Vagina (tissue), 2 donors: Measurements from ENCODE around the gene PPP2R2C. TPM values are rescaled to one million over a fixed set of nuclear protein-coding genes. Genes with fewer than 3 reads are reported as not detected.

Experiments
- DNase-seq, 2 donors: peaks; one replicate each; pipeline ENCODE4 v3.0.0-alpha.2; 2017; ENCODE audit errors: extremely low spot score in 2 of 2
- H3K27ac ChIP-seq: fragments of 200-600 bp; sonication (generic); one replicate; pipeline ENCODE4 v1.5.1; 2019
- H3K27me3 ChIP-seq: fragments of 200-600 bp; sonication (generic); one replicate; pipeline ENCODE4 v1.5.1; 2019
- H3K36me3 ChIP-seq, 2 donors: fragments of 200-600 bp; sonication (generic); one replicate each; pipeline ENCODE4 v1.5.1; 2017 to 2019
- H3K4me1 ChIP-seq: fragments of 200-600 bp; sonication (generic); one replicate; pipeline ENCODE4 v1.5.1; 2019
- H3K4me3 ChIP-seq, 2 donors: fragments of 200-600 bp; sonication (generic); 1 replicate in 1 of 2; 2 replicates in 1 of 2; pipeline ENCODE4 v1.5.1; 2016 to 2019
- H3K9me3 ChIP-seq: fragments of 200-600 bp; sonication (generic); one replicate; pipeline ENCODE4 v1.5.1; 2019
- CTCF ChIP-seq, 3 experiments: fragments of 450-650 bp in 2 of 3; fragments of 200-600 bp in 1 of 3; sonication (generic) in 1 of 3; IDR thresholded peaks; one replicate each; pipeline ENCODE4 v1.5.1; 2017 to 2019; ENCODE audit warnings: antibody characterized with exemption in 3 of 3, mild to moderate bottlenecking in 2 of 3, moderate library complexity in 2 of 3
- POLR2A ChIP-seq, 2 donors: fragments of 450-650 bp; IDR thresholded peaks; one replicate each; pipeline ENCODE4 v1.6.1; 2017; ENCODE audit warnings: antibody characterized with exemption in 2 of 2, mild to moderate bottlenecking in 2 of 2, moderate library complexity in 2 of 2
- POLR2AphosphoS5 ChIP-seq, 2 donors: sonication (generic); formaldehyde crosslinking; IDR thresholded peaks; one replicate each; pipeline ENCODE4 v1.9.0; 2017; ENCODE audit warnings: antibody characterized with exemption in 2 of 2, mild to moderate bottlenecking in 2 of 2, low read depth in 1 of 2; ENCODE audit not compliant: insufficient read depth in 1 of 2
- intact Hi-C: fragments of 100-400 bp; cut with DNase I; formaldehyde crosslinking; loops from one replicate; pipeline ENCODE4 v1.15.1; 2023
- total RNA-seq: library from RNA; depleted of rRNA; stranded (reverse); fragments of >200 nt; gene quantifications from one replicate; pipeline ENCODE4 v1.2.3, GENCODE V29; 2016

PPP2R2C gene
- total RNA-seq, 1 donor from 2014 or later = 17.2 TPM

- Histone ChIP-seq H3K27ac (no peak overlapping the region), H3K36me3 (no peaks in the 10 kb centered on the region), H3K27me3 (no peaks in the 10 kb centered on the region), H3K4me3 (no peak overlapping the region), H3K9me3 (no peaks in the 10 kb centered on the region), H3K4me1 (no peaks in the 10 kb centered on the region)
- TF ChIP-seq POLR2A (IDR thresholded peaks at IDR 0.05) (no peak), CTCF (IDR thresholded peaks at IDR 0.05) (no peak), POLR2AphosphoS5 (IDR thresholded peaks at IDR 0.05; ENCODE audit: insufficient read depth in 1 of 2, low read depth in 1 of 2) (no peak)
- intact Hi-C loops = no loop called here
- no peak for DNase-seq
Observed at GRCh38 chr4:6458528-6458927, 13.9 kb downstream of the PPP2R2C start.

GRCh38 chr4:6456450-6456849 lies 16.0 kb downstream of the PPP2R2C start:
- TF ChIP-seq POLR2AphosphoS5 (IDR thresholded peaks at IDR 0.05; ENCODE audit: insufficient read depth in 1 of 2, low read depth in 1 of 2) (no peak), POLR2A (IDR thresholded peaks at IDR 0.05) (no peak), CTCF (IDR thresholded peaks at IDR 0.05) (no peak)
- Histone ChIP-seq H3K36me3 (no peaks in the 10 kb centered on the region), H3K27me3 (no peaks in the 10 kb centered on the region), H3K9me3 (no peaks in the 10 kb centered on the region), H3K4me1 (no peaks in the 10 kb centered on the region), H3K4me3 (no peak overlapping the region), H3K27ac (no peak overlapping the region)
- DNase-seq = no peak
- intact Hi-C loops = no loop called here

- H3K9me3 ChIP-seq = no peaks in the 10 kb centered on the region
- DNase-seq = no peak
- intact Hi-C loops = no loop called here
- H3K4me3 ChIP-seq = no peak overlapping the region
- no peaks in the 10 kb centered on the region for H3K36me3 ChIP-seq
- no peak overlapping the region for H3K27ac ChIP-seq
- TF ChIP-seq CTCF (IDR thresholded peaks at IDR 0.05) (no peak), POLR2A (IDR thresholded peaks at IDR 0.05) (no peak), POLR2AphosphoS5 (IDR thresholded peaks at IDR 0.05; ENCODE audit: insufficient read depth in 1 of 2, low read depth in 1 of 2) (no peak)
- no peaks in the 10 kb centered on the region for H3K27me3 ChIP-seq
- H3K4me1 ChIP-seq = no peaks in the 10 kb centered on the region
Observed at GRCh38 chr4:6454112-6454910, 18.1 kb downstream of the PPP2R2C start.

- DNase-seq = no peak
- Histone ChIP-seq H3K9me3 (no peaks in the 10 kb centered on the region), H3K4me1 (peaks cover 4% of the 10 kb centered on the region), H3K27me3 (no peaks in the 10 kb centered on the region), H3K36me3 (no peaks in the 10 kb centered on the region), H3K4me3 (no peak overlapping the region), H3K27ac (no peak overlapping the region)
- TF ChIP-seq POLR2AphosphoS5 (IDR thresholded peaks at IDR 0.05; ENCODE audit: insufficient read depth in 1 of 2, low read depth in 1 of 2) (no peak), POLR2A (IDR thresholded peaks at IDR 0.05) (no peak), CTCF (IDR thresholded peaks at IDR 0.05) (no peak)
- intact Hi-C loops = no loop called here
Observed at GRCh38 chr4:6453688-6453990, 18.8 kb downstream of the PPP2R2C start.

- TF ChIP-seq CTCF (IDR thresholded peaks at IDR 0.05) (no peak), POLR2AphosphoS5 (IDR thresholded peaks at IDR 0.05; ENCODE audit: insufficient read depth in 1 of 2, low read depth in 1 of 2) (no peak), POLR2A (IDR thresholded peaks at IDR 0.05) (no peak)
- Histone ChIP-seq H3K4me3 (no peak overlapping the region), H3K4me1 (peaks cover 9% of the 10 kb centered on the region), H3K36me3 (no peaks in the 10 kb centered on the region), H3K27ac (no peak overlapping the region), H3K9me3 (no peaks in the 10 kb centered on the region), H3K27me3 (no peaks in the 10 kb centered on the region)
- intact Hi-C loops = no loop called here
- DNase-seq = no peak
Observed at GRCh38 chr4:6452897-6453687, 19.3 kb downstream of the PPP2R2C start.
